ENCODE results near the gene EPB41L4A.

The EPB41L4A gene

GRCh38 chr5:112353678-112354077, 65.4 kb downstream of the EPB41L4A start:
- no peak for DNase-seq (ENCODE audit: low spot score)

GRCh38 chr5:112351225-112351624, 67.9 kb downstream of the EPB41L4A start:
- no peak for DNase-seq (ENCODE audit: low spot score)

- no peak for DNase-seq (ENCODE audit: low spot score)
These were observed 68.5 kb downstream of the EPB41L4A start for GRCh38 chr5:112350626-112351025.

GRCh38 chr5:112349371-112349770, 69.7 kb downstream of the EPB41L4A start:
- DNase-seq (ENCODE audit: low spot score) = no peak

- no peak for DNase-seq (ENCODE audit: low spot score)
These were observed 70.2 kb downstream of the EPB41L4A start for GRCh38 chr5:112348915-112349314.

GRCh38 chr5:112348387-112348786, 70.7 kb downstream of the EPB41L4A start:
- DNase-seq (ENCODE audit: low spot score) = no peak

- DNase-seq (ENCODE audit: low spot score) = no peak
These were observed 72.5 kb downstream of the EPB41L4A start for GRCh38 chr5:112346411-112347044.

- DNase-seq (ENCODE audit: low spot score) = no peak
These were observed 74.5 kb downstream of the EPB41L4A start for GRCh38 chr5:112344540-112344939.

GRCh38 chr5:112342389-112342788, 76.7 kb downstream of the EPB41L4A start:
- DNase-seq (ENCODE audit: low spot score) = no peak

GRCh38 chr5:112339761-112340160, 79.3 kb downstream of the EPB41L4A start:
- no peak for DNase-seq (ENCODE audit: low spot score)

- peak; percentile 41 for DNase-seq (ENCODE audit: low spot score)
These were observed 80.3 kb downstream of the EPB41L4A start for GRCh38 chr5:112338681-112339337.

- DNase-seq (ENCODE audit: low spot score) = no peak
These were observed 85.7 kb downstream of the EPB41L4A start for GRCh38 chr5:112333331-112333781.

- DNase-seq (ENCODE audit: low spot score) = no peak
These were observed 87.2 kb downstream of the EPB41L4A start for GRCh38 chr5:112331892-112332291.

- DNase-seq (ENCODE audit: low spot score) = no peak
These were observed 89.5 kb downstream of the EPB41L4A start for GRCh38 chr5:112329419-112330090.

- DNase-seq (ENCODE audit: low spot score) = no peak
These were observed 95.9 kb downstream of the EPB41L4A start for GRCh38 chr5:112323166-112323565.

GRCh38 chr5:112320408-112320807, 98.7 kb downstream of the EPB41L4A start:
- no peak for DNase-seq (ENCODE audit: low spot score)

- DNase-seq (ENCODE audit: low spot score) = no peak
These were observed 100.7 kb downstream of the EPB41L4A start for GRCh38 chr5:112318346-112318745.

GRCh38 chr5:112317866-112318265, 101.2 kb downstream of the EPB41L4A start:
- DNase-seq (ENCODE audit: low spot score) = no peak

GRCh38 chr5:112316731-112317130, 102.3 kb downstream of the EPB41L4A start:
- DNase-seq (ENCODE audit: low spot score) = no peak

- DNase-seq (ENCODE audit: low spot score) = no peak
These were observed 103.1 kb downstream of the EPB41L4A start for GRCh38 chr5:112316006-112316405.

- no peak for DNase-seq (ENCODE audit: low spot score)
These were observed 106.5 kb downstream of the EPB41L4A start for GRCh38 chr5:112312295-112313275.

GRCh38 chr5:112310746-112311145, 108.3 kb downstream of the EPB41L4A start:
- no peak for DNase-seq (ENCODE audit: low spot score)
